ENCODE measurements around the gene NKIRAS1. TPM values are rescaled to one million over a fixed set of nuclear protein-coding genes. Genes with fewer than 3 reads are reported as not detected.

The NKIRAS1 gene
- total and polyA plus RNA-seq, 4 donors = 23.4 to 53.4 (median 45.8) TPM

DNA sequence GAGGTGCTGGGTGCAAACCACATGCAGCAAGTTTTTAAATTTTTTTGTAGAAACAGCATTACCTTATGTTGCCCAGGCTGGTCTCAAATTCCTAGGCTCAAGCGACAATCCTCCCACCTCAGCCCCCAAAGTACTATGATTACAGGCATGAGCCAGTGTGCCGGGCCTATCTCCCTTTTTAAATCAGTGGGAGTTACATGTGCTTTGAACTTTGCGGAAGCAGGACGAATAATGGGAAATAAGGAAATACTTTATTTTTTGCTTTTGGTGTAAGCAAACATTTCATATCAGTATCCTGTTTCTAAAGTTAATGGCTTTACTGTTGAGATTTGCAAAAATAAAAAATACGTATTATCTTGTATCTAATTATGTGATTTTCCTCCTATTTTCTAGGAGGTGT lies 37.4 kb upstream of the NKIRAS1 start:
- WGBS (ENCODE audit: insufficient coverage) = no CpG with 5 or more reads among the region's 5 CpGs
- no peaks in the 10 kb centered on the region for H3K9me3 ChIP-seq (ENCODE audit: control insufficient read depth, insufficient read depth, low read length)
- no peak for DNase-seq (ENCODE audit: low read depth in 4 of 6, low spot score in 6 of 6)
- peaks cover 3% of the 10 kb centered on the region for H3K4me1 ChIP-seq (ENCODE audit: control insufficient read depth, insufficient read depth, low read length)
- H3K27ac ChIP-seq (ENCODE audit: low read depth, low read length) = no peak overlapping the region
- H3K4me3 ChIP-seq (ENCODE audit: low read depth, low read length) = no peak overlapping the region
- H3K36me3 ChIP-seq (ENCODE audit: control insufficient read depth, insufficient read depth, low read length) = peaks cover 4% of the 10 kb centered on the region
- no peaks in the 10 kb centered on the region for H3K27me3 ChIP-seq (ENCODE audit: control insufficient read depth, insufficient read depth, low read length)

DNA sequence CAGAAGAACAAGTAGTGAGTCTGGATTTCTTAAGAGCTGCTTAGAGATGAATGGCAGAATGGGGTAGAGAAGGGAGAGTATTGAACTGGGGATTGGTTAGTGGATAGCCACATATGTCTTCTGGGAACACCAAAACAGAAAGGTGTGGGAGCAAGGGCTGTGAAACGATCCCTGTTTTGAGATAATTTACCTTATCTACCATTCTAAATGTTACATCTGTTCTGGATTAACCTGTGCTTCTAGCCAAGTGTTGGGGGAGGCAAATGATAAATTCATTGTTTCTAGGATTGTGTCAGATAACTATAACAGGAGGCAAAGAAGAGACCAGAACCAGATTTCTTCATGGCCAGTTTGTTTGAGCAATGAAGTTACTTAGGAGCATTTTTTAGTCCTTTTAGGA lies 36.7 kb upstream of the NKIRAS1 start:
- peaks cover 3% of the 10 kb centered on the region for H3K4me1 ChIP-seq (ENCODE audit: control insufficient read depth, insufficient read depth, low read length)
- H3K9me3 ChIP-seq (ENCODE audit: control insufficient read depth, insufficient read depth, low read length) = no peaks in the 10 kb centered on the region
- DNase-seq (ENCODE audit: low read depth in 4 of 6, low spot score in 6 of 6) = no peak
- no peak overlapping the region for H3K4me3 ChIP-seq (ENCODE audit: low read depth, low read length)
- H3K27ac ChIP-seq (ENCODE audit: low read depth, low read length) = no peak overlapping the region
- no peaks in the 10 kb centered on the region for H3K27me3 ChIP-seq (ENCODE audit: control insufficient read depth, insufficient read depth, low read length)
- peaks cover 2% of the 10 kb centered on the region for H3K36me3 ChIP-seq (ENCODE audit: control insufficient read depth, insufficient read depth, low read length)
- no CpG with 5 or more reads among the region's 1 CpG for WGBS (ENCODE audit: insufficient coverage)

DNA sequence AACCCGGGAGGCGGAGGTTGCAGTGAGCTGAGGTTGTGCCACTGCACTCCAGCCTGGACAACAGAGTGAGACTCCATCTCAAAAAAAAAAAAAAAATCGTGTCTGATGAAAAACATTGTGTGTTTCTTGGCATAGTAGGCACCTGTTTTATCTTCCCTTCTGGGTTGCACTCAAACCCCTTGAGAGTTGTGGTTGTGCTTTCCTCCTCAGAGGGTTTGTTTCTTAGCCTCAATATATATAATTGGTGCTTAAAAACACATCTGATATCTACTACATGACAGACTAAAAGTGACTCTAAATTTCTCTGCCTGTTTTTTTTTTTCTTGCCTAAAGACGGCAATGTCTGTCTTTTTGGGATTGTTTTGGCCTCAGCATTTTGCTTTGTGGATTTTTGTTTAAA lies 35.9 kb upstream of the NKIRAS1 start:
- H3K36me3 ChIP-seq (ENCODE audit: control insufficient read depth, insufficient read depth, low read length) = peaks cover 2% of the 10 kb centered on the region
- WGBS (ENCODE audit: insufficient coverage) = 100% methylated on average over 2 of the region's 4 CpGs

DNA sequence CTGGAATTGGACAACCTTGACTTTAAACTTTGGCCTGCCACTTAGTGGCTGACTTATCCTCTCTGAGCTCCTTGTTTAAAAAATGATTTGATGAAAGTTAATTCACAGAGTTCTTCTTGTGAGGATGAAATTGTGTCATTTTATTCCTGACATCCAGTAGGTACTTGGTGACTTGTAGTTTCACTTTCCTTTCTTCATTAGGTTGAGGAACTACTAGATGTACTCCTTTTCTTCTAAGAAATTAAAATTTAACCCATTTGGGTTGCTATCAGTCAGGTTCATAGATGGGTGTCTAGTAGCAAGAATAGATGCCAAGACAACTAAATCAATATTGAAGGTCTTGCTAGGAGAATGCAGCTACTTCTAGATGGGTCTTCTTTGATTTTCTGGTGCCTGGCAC lies 33.5 kb upstream of the NKIRAS1 start:
- Histone ChIP-seq H3K36me3 (ENCODE audit: control insufficient read depth, insufficient read depth, low read length) (no peaks in the 10 kb centered on the region), H3K4me3 (ENCODE audit: low read depth, low read length) (no peak overlapping the region), H3K27me3 (ENCODE audit: control insufficient read depth, insufficient read depth, low read length) (no peaks in the 10 kb centered on the region), H3K4me1 (ENCODE audit: control insufficient read depth, insufficient read depth, low read length) (peaks cover 13% of the 10 kb centered on the region), H3K9me3 (ENCODE audit: control insufficient read depth, insufficient read depth, low read length) (no peaks in the 10 kb centered on the region), H3K27ac (ENCODE audit: low read depth, low read length) (no peak overlapping the region)
- no peak for DNase-seq (ENCODE audit: low read depth in 4 of 6, low spot score in 6 of 6)

More for the DNA sequence above, 35.9 kb upstream of the NKIRAS1 start:
- Histone ChIP-seq H3K9me3 (ENCODE audit: control insufficient read depth, insufficient read depth, low read length) (no peaks in the 10 kb centered on the region), H3K4me3 (ENCODE audit: low read depth, low read length) (no peak overlapping the region), H3K4me1 (ENCODE audit: control insufficient read depth, insufficient read depth, low read length) (peaks cover 6% of the 10 kb centered on the region), H3K27me3 (ENCODE audit: control insufficient read depth, insufficient read depth, low read length) (no peaks in the 10 kb centered on the region), H3K27ac (ENCODE audit: low read depth, low read length) (no peak overlapping the region)
- DNase-seq (ENCODE audit: low read depth in 4 of 6, low spot score in 6 of 6) = no peak

DNA sequence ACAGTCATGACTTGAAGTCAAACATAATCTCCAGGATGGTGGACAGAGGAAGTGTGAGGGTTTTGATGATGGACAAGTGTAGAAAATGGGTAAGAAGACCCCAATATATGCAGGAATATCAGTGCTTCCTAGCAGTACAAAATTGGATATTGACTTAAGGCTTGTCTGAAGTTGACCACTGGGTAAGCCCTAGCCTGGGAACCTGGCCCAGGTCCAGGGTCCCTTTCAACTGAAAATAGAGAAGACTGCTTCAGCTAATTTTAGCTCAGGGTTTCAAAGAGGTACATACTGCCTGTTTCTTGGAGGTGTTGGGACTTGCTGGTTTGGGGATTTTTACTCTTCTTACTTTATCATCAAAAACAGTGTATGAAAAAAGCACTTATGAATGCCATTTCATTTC lies 33.0 kb upstream of the NKIRAS1 start:
- Histone ChIP-seq H3K4me1 (ENCODE audit: control insufficient read depth, insufficient read depth, low read length) (peaks cover 13% of the 10 kb centered on the region), H3K4me3 (ENCODE audit: low read depth, low read length) (no peak overlapping the region)

DNA sequence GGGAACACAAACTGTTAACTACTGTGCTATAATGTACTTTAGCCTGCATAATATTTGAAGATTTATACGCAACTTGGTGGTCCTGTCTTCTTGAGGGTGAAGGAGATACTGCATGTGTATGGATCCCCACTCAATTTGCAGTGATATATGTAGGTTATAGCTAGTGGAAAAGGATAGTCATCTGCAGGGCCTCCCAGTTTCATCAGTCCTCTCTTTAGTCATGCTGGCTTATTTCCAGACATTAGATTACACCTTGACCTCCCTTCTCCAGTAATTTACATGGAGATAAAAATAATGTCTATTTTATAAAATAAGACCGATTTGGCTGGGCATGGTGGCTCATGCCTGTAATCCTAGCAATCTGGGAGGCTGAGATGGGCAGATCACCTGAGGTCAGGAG lies 32.0 kb upstream of the NKIRAS1 start:
- no peak for DNase-seq (ENCODE audit: low read depth in 4 of 6, low spot score in 6 of 6)
- no CpG with 5 or more reads among the region's 2 CpGs for WGBS (ENCODE audit: insufficient coverage)
- H3K4me1 ChIP-seq (ENCODE audit: control insufficient read depth, insufficient read depth, low read length) = peaks cover 13% of the 10 kb centered on the region
- H3K27me3 ChIP-seq (ENCODE audit: control insufficient read depth, insufficient read depth, low read length) = no peaks in the 10 kb centered on the region
- no peaks in the 10 kb centered on the region for H3K9me3 ChIP-seq (ENCODE audit: control insufficient read depth, insufficient read depth, low read length)
- H3K36me3 ChIP-seq (ENCODE audit: control insufficient read depth, insufficient read depth, low read length) = no peaks in the 10 kb centered on the region
- H3K4me3 ChIP-seq (ENCODE audit: low read depth, low read length) = no peak overlapping the region
- H3K27ac ChIP-seq (ENCODE audit: low read depth, low read length) = no peak overlapping the region

More for the DNA sequence above, 33.0 kb upstream of the NKIRAS1 start:
- Histone ChIP-seq H3K27ac (ENCODE audit: low read depth, low read length) (no peak overlapping the region), H3K27me3 (ENCODE audit: control insufficient read depth, insufficient read depth, low read length) (no peaks in the 10 kb centered on the region), H3K36me3 (ENCODE audit: control insufficient read depth, insufficient read depth, low read length) (no peaks in the 10 kb centered on the region), H3K9me3 (ENCODE audit: control insufficient read depth, insufficient read depth, low read length) (no peaks in the 10 kb centered on the region)
- DNase-seq (ENCODE audit: low read depth in 4 of 6, low spot score in 6 of 6) = peak in 2 of 6 donors; percentile 4 to 49

DNA sequence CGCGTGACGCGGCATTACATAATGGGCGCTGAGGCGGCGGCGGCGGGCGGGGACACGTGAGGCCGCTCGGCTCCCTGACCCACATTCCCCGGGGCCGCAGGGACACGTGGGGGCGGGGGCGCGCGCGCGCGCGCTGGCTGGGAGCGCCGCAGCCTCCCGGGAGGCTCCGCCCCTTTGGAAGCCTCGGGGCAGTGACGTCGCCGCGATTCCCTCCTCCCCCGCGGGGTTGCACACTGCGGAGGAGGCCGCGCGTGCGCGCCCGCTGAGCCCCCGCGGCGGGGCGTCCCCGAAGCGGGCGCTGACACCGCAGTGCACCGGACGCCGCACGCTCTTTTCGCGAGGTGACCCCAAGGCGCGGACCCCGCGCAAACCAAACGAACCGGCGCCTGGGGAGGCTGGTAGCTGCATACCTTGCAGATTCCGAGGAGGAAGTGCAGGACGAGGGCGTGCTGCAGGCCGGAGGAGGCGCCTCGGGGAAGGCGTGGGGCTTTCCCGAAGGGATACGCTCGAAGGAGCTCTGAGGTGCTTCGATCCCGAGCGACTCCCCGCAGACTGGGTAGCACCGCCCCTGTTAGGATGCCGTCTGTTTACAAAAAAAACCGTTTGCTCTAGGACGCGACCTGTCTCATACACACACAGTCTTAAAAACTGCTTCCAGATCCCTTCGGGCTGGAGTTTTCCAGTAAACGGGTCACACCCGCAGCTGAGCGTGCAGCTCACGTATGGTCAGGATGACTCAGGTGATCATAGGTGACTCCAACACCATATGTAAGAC lies 29.3 kb upstream of the NKIRAS1 start:
- under 1% methylated on average over 87 of the region's 87 CpGs for WGBS (ENCODE audit: insufficient coverage)
- H3K4me1 ChIP-seq (ENCODE audit: control insufficient read depth, insufficient read depth, low read length) = peaks cover 13% of the 10 kb centered on the region

DNA sequence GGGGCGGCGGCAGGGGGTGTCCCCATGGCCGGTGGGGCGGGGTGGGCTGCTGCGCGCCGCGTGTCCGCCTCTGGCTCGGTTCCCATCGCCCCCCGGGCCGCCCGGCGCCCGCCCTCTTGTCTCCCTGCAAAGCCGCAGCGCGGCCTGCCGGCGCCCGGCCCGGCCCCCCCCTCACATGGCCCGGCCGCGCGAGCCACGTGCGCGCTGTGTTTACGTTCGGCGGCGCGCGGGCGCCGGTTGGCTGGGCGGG lies 28.8 kb upstream of the NKIRAS1 start:
- WGBS (ENCODE audit: insufficient coverage) = under 1% methylated on average over 39 of the region's 39 CpGs
- DNase-seq (ENCODE audit: low read depth in 4 of 6, low spot score in 6 of 6) = no peak
- Histone ChIP-seq H3K27ac (ENCODE audit: low read depth, low read length) (no peak overlapping the region), H3K27me3 (ENCODE audit: control insufficient read depth, insufficient read depth, low read length) (no peaks in the 10 kb centered on the region), H3K4me3 (ENCODE audit: low read depth, low read length) (peak overlapping the region; percentile 81), H3K9me3 (ENCODE audit: control insufficient read depth, insufficient read depth, low read length) (no peaks in the 10 kb centered on the region), H3K4me1 (ENCODE audit: control insufficient read depth, insufficient read depth, low read length) (peaks cover 13% of the 10 kb centered on the region), H3K36me3 (ENCODE audit: control insufficient read depth, insufficient read depth, low read length) (no peaks in the 10 kb centered on the region)

More for the DNA sequence above, 29.3 kb upstream of the NKIRAS1 start:
- Histone ChIP-seq H3K27ac (ENCODE audit: low read depth, low read length) (peak overlapping the region; percentile 94), H3K4me3 (ENCODE audit: low read depth, low read length) (peak overlapping the region; percentile 96), H3K36me3 (ENCODE audit: control insufficient read depth, insufficient read depth, low read length) (no peaks in the 10 kb centered on the region), H3K27me3 (ENCODE audit: control insufficient read depth, insufficient read depth, low read length) (no peaks in the 10 kb centered on the region), H3K9me3 (ENCODE audit: control insufficient read depth, insufficient read depth, low read length) (no peaks in the 10 kb centered on the region)
- DNase-seq (ENCODE audit: low read depth in 4 of 6, low spot score in 6 of 6) = peak; percentile 89 to 99 (median 92)

DNA sequence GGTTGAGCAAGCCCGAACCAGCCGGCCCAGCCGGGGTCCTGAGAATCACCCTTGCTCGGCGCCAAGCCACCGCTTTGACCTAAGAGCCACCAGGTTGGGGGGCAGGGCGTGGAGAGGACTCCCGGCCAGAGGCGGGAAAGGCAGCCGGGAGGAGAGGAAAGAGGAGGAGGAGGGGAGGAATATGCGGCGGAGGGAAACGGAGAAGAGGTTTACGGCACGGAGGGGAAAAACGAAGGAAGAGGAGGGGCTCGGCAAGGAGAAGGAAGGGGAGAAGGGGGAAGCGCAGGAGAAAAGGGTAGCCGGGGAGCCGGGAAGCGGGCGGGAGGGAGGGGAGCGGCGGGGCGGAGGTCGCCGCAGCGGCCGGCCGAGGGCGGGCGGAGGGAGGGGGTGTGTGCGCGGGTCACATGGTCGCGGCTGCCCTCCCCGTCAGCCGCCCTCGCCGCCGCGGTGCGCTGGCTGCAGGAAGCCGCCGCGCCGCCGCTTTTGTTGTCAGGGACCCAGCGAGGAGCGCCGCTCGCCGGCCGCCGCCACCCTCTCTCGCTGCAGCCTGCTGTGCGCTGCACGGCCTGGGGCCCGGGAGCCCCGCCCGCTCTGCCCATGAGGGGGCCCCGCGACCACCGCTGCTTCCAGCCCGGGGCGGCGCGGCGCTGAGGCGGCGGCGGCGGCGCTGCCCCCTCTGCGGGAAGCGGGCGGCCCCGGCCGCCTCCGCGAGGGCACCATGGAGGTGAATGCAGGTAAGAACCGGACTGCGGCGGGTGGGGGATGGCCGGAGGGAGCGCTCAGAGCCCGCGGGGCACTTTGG lies 28.3 kb upstream of the NKIRAS1 start, which contains the start of gene NR1D2:
Gene NR1D2, plus strand, starts transcription at position 426 of the 802 bp plus-strand sequence. Its CDS starts 293 bp downstream, at position 719.
- no peaks in the 10 kb centered on the region for H3K9me3 ChIP-seq (ENCODE audit: control insufficient read depth, insufficient read depth, low read length)
- peak in 5 of 6 donors; percentile 47 to 92 (median 67) for DNase-seq (ENCODE audit: low read depth in 4 of 6, low spot score in 6 of 6)
- peak within 1 kb of the TSS; percentile 94 for H3K27ac ChIP-seq (ENCODE audit: low read depth, low read length)
- peak within 1 kb of the TSS; percentile 96 for H3K4me3 ChIP-seq (ENCODE audit: low read depth, low read length)
- H3K27me3 ChIP-seq (ENCODE audit: control insufficient read depth, insufficient read depth, low read length) = no peaks in the 10 kb centered on the region
- 0% methylated on average over 84 of the region's 88 CpGs for WGBS (ENCODE audit: insufficient coverage)
- peaks cover 13% of the 10 kb centered on the region for H3K4me1 ChIP-seq (ENCODE audit: control insufficient read depth, insufficient read depth, low read length)
- no peaks in the 10 kb centered on the region for H3K36me3 ChIP-seq (ENCODE audit: control insufficient read depth, insufficient read depth, low read length)
